Keratinocyte (primary cell): ENCODE data around the gene RCHY1.

Source experiments
- CTCF ChIP-seq, 3 experiments: IDR thresholded peaks in 1 of 3; conservative IDR thresholded peaks in 1 of 3; optimal IDR thresholded peaks in 1 of 3; 2 replicates in 2 of 3; 3 replicates in 1 of 3; pipeline versions ENCODE3 to v1.5.1; 2011; ENCODE audit warnings: low read length in 3 of 3, mild to moderate bottlenecking in 3 of 3, moderate library complexity in 2 of 3, control low read depth in 1 of 3, inconsistent platforms in 1 of 3; ENCODE audit not compliant: insufficient read depth in 2 of 3; ENCODE audit errors: extremely low read depth in 1 of 3
- EZH2 ChIP-seq: IDR thresholded peaks from one replicate; pipeline ENCODE4 v1.6.1; 2012; ENCODE audit warnings: inconsistent platforms, mild to moderate bottlenecking, low read length, moderate library complexity

- no peak for TF ChIP-seq CTCF (optimal IDR thresholded peaks at IDR 0.05 in 1 of 3, IDR thresholded peaks at IDR 0.05 in 1 of 3, conservative IDR thresholded peaks at IDR 0.05 in 1 of 3; ENCODE audit: extremely low read depth in 1 of 3, insufficient read depth in 2 of 3, low read length in 3 of 3)
- TF ChIP-seq EZH2: no peak
These were observed 24.0 kb downstream of the RCHY1 start for GRCh38 chr4:75490155-75490554.
